ENCODE results near the gene MS4A4A. TPM values are rescaled to one million over a fixed set of nuclear protein-coding genes. Genes with fewer than 3 reads are reported as not detected.
A peak's percentile ranks its signal among the peaks of the same experiment; 100 is the strongest.

MS4A4A gene
- total and polyA plus RNA-seq, 2 of the 13 experiments (the other 11 are each of a cell fraction or from before 2014, with no cell fraction given), result not detected

DNA sequence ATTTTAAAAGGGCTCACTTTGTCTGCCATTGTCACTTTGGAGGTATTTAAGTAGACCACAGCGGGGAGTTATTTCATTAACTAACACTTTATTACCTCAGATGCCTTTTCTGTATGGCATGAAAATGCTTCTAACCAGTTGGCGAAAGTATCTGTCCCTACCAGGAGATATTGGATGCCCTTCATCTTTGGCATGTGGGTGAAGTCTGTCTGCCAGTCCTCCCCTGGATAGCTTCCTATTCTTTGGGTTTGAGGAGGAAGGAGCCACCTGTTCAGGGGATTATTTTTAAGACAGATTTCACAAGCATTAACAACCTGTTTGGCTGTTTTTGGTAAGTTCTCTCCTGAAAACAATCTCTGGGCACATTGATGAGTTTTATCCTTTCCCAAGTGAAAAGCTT lies 63.7 kb downstream of the MS4A4A start:
- intact Hi-C loops (cut with micrococcal nuclease; ENCODE audit: unreplicated experiment), result loop anchor here (5.0 kb wide), 1 partner anchor 273 kb away; no protein-coding TSS in a partner anchor
- CTCF ChIA-PET (ENCODE audit: low intra/inter-chr PET ratio, low total read pairs), result interaction anchor here (1.1 kb wide), 1 partner anchor 275 kb away, joined by 4 read pairs; no protein-coding TSS in a partner anchor

DNA sequence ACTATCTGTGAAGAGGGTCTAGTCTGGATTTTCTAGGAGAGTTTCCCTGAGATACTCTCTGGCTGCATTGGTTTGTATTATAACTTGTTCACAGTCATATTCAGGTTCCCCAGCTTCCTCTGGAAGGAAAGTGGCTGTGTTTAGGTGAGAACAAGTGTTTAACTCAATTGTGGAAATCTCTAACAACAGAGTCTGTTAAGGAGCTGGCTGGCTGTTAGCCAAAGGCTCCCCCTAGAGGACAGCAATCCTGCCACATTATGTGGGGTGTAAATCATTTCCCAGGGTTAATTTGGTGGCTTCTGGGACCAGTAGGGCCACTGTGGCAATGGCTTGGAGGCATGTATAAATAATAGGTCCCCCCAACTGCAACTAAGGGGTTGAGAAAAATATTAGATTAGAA lies 65.0 kb downstream of the MS4A4A start:
- H3K27ac ChIP-seq (ENCODE audit: extremely low read length, insufficient read depth, low read length), result no peak overlapping the region
- no peak overlapping the region for H3K4me3 ChIP-seq (replicated peaks in 1 of 3; ENCODE audit: insufficient read depth in 1 of 3, low read depth in 2 of 3, low read length in 3 of 3)
- H3K9me3 ChIP-seq (ENCODE audit: low read length), result no peaks in the 10 kb centered on the region
- ATAC-seq, result peak; percentile 74
- H2AFZ ChIP-seq (ENCODE audit: low read length), result no peak overlapping the region
- H4K20me1 ChIP-seq (ENCODE audit: insufficient read depth, low read length), result no peaks in the 10 kb centered on the region
- CTCF ChIA-PET (ENCODE audit: low intra/inter-chr PET ratio, low total read pairs), result no interaction called here
- no peak overlapping the region for H3K9ac ChIP-seq (ENCODE audit: insufficient read depth, low read depth, low read length)
- POLR2A ChIA-PET, result no interaction called here
- BruUV-seq (replicated peaks), result no TSS peak
- intact Hi-C loops (cut with micrococcal nuclease; ENCODE audit: unreplicated experiment), result loop anchor here (5.0 kb wide), 1 partner anchor 78 kb away; no protein-coding TSS in a partner anchor
- peak; percentile 8 for DNase-seq (ENCODE audit: low spot score)
- H3K36me3 ChIP-seq (replicated peaks in 1 of 2; ENCODE audit: control insufficient read depth in 1 of 2, insufficient read depth in 2 of 2, low read length in 2 of 2), result no peaks in the 10 kb centered on the region
- H3K79me2 ChIP-seq (ENCODE audit: insufficient read depth, low read length), result no peaks in the 10 kb centered on the region
- in situ Hi-C loops (cut with HindIII; ENCODE audit: extremely low pct_ligation_motif_present, low pct_unique_long_range_greater_than_20kb), result loop anchor here (25.0 kb wide), 1 partner anchor 142 kb away; the partner anchor contains the start of gene MS4A12
- H3K4me2 ChIP-seq (ENCODE audit: low read depth, low read length), result no peak overlapping the region
- TF ChIP-seq CTCF (CRISPR knock-in tag; IDR thresholded peaks at IDR 0.05) (peak; percentile 38; the same call in 1 of the 2 replicates), NCOA2 (CRISPR knock-in tag; IDR thresholded peaks at IDR 0.05) (no peak)
- no peak for FAIRE-seq
- peaks cover 0 to 6% of the 10 kb centered on the region in 2 experiments; a peak in 1 of 5 replicates for H3K27me3 ChIP-seq (ENCODE audit: control insufficient read depth in 1 of 2, insufficient read depth in 2 of 2, low read length in 2 of 2)
- no peaks in the 10 kb centered on the region for H3K4me1 ChIP-seq (ENCODE audit: insufficient read depth, low read length)

More for the DNA sequence above, 63.7 kb downstream of the MS4A4A start:
- no peak overlapping the region for H3K4me3 ChIP-seq (replicated peaks in 1 of 3; ENCODE audit: insufficient read depth in 1 of 3, low read depth in 2 of 3, low read length in 3 of 3)
- H3K9me3 ChIP-seq (ENCODE audit: low read length), result no peaks in the 10 kb centered on the region
- H3K4me1 ChIP-seq (ENCODE audit: insufficient read depth, low read length), result no peaks in the 10 kb centered on the region
- H3K27ac ChIP-seq (ENCODE audit: extremely low read length, insufficient read depth, low read length), result no peak overlapping the region
- no peaks in the 10 kb centered on the region for H4K20me1 ChIP-seq (ENCODE audit: insufficient read depth, low read length)
- H3K36me3 ChIP-seq (replicated peaks in 1 of 2; ENCODE audit: control insufficient read depth in 1 of 2, insufficient read depth in 2 of 2, low read length in 2 of 2), result no peaks in the 10 kb centered on the region
- POLR2A ChIA-PET, result no interaction called here
- H3K27me3 ChIP-seq (ENCODE audit: control insufficient read depth in 1 of 2, insufficient read depth in 2 of 2, low read length in 2 of 2), result peaks cover 0 to 6% of the 10 kb centered on the region in 2 experiments; a peak in 1 of 5 replicates
- no peak overlapping the region for H3K9ac ChIP-seq (ENCODE audit: insufficient read depth, low read depth, low read length)
- in situ Hi-C loops (cut with HindIII; ENCODE audit: extremely low pct_ligation_motif_present, low pct_unique_long_range_greater_than_20kb), result loop anchor here (25.0 kb wide), 1 partner anchor 143 kb away; the partner anchor contains the start of gene MS4A12
- FAIRE-seq, result no peak
- H2AFZ ChIP-seq (ENCODE audit: low read length), result no peak overlapping the region
- no peaks in the 10 kb centered on the region for H3K79me2 ChIP-seq (ENCODE audit: insufficient read depth, low read length)
- 49% methylated on average over 2 of the region's 2 CpGs for WGBS (ENCODE audit: low lambda C conversion rate)
- no peak for DNase-seq (ENCODE audit: low spot score)
- TF ChIP-seq, protein P1, sequence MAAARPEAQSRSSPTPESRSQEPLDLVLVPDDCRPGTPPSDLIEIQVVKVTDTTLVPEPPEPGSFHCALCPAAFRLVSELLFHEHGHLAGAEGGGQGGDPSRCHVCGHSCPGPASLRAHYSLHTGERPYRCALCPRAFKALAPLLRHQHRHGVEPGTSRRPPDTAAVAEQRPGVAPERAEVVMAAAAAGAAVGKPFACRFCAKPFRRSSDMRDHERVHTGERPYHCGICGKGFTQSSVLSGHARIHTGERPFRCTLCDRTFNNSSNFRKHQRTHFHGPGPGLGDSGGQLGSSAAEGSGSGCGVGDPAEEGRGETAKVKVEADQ (CRISPR knock-in tag; IDR thresholded peaks at IDR 0.05; ENCODE audit: borderline replicate concordance), result no peak
- TF ChIP-seq GPBP1L1 (CRISPR knock-in tag; IDR thresholded peaks at IDR 0.05) (no peak), RCOR2 (CRISPR knock-in tag; IDR thresholded peaks at IDR 0.05) (no peak), ZKSCAN1 (IDR thresholded peaks at IDR 0.05; ENCODE audit: low read length) (no peak), HOXA3 (CRISPR knock-in tag; IDR thresholded peaks at IDR 0.05) (no peak), ZFX (CRISPR knock-in tag; IDR thresholded peaks at IDR 0.05; ENCODE audit: low read depth) (no peak)
- H3K4me2 ChIP-seq (ENCODE audit: low read depth, low read length), result no peak overlapping the region
- no peak for ATAC-seq
- no TSS peak for BruUV-seq (replicated peaks)

All from HepG2 (cell line).